ENCODE results near the gene NDRG4. TPM values are rescaled to one million over a fixed set of nuclear protein-coding genes. Genes with fewer than 3 reads are reported as not detected.

Gene NDRG4
- total RNA-seq, 1 experiment from 2014 or later, result 5.7 TPM

- no peak for DNase-seq (ENCODE audit: low read depth)
Observed at GRCh38 chr16:58495521-58496331, 4.2 kb upstream of the NDRG4 start.

DNA sequence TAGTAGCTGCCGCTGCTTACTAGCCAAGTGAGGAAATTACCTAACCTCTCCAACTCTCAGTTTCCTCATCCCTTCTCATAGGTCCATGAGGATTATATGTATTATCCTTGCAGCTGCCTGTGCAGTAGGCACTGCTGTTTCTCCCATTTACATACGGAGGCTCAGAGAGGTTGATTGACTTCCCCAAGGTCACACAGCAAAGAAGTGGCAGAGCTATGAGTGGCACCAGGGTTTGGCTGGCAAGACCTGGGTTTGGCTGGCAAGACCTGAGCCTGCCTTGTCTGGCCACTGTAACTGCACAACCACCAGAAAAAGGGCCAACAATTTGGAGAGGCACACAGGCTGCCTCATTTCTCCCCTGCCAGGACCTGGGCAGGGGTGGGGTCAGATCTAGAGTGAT is 2.5 kb upstream of the NDRG4 start:
- no peak for DNase-seq (ENCODE audit: low read depth)

DNA sequence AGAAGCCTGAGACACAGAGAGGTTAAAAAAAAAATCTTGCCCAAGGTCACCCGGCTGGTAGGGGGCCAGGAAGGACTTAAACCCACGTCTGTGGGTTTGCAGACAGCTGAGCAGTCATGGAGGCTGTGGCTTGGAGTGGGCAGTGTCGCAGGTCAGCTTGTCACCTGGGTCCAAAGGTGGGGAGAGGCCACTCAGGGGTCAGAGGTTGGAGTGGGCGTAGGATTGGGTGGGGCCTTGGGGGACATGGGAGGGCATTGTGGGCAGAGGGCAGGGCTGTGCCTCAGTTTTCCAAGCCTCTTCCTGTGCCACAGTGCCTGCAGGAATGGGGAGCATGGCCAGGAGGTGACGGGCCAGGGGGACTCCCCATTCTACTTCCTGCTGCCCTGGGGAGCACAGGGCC is 2.0 kb upstream of the NDRG4 start:
- DNase-seq (ENCODE audit: low read depth), result no peak

DNA sequence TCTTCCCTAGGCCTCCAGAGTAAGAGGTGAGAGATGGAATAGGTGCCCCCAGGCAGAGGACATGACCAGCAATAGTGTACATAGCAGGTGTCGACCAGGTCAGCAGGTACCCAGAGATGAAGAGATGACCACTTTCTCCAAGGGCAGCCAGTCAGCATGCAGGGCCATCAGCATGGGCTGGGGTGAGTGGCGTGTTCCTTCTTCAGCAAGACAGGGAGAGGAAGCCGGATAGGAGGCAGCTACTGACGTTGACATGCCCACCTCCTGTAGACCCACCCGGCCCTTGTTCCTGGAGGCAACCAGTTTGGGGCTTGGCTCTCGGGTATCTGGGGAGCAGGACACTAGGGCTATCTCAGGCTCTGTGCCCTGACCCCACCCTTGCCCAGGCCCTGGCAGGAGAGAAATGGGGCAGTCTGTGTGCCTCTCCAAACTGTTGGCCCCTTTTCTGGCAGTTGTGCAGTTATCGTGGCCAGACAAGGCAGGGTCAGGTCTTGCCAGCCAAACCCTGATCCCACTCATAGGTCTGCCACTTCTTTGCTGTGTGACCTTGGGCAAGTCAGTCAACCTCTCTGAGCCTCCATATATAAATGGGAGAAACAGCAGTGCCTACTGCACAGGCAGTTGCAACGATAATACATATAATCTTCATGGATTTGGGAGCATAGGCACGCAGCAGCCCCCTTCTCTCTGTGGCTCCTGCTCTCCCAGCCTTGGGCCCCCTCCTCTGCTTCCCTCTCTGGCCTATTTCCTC is 1.4 kb upstream of the NDRG4 start:
- DNase-seq (ENCODE audit: low read depth), result no peak

DNA sequence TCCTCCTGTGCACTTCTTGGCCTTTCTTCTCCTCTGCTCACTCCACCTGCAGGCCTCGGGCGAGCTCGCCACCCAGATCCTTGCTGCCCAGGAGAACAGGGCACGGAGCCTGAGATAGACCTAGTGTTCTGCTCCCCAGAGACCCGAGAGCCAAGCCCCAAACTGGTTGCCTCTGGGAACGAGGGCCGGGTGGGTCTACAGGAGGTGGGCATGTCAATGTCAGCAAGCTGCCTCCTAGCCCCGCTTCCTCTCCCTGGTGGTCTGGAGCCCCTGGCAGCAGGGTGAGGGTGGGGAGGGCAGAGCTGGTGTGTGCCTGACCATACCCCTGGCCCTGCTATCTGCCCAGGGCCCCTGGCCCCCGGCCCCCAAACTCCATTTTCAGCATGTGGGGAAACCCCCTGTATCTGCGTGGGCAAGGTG is 841 bp upstream of the NDRG4 start:
- no peak for DNase-seq (ENCODE audit: low read depth)

DNA sequence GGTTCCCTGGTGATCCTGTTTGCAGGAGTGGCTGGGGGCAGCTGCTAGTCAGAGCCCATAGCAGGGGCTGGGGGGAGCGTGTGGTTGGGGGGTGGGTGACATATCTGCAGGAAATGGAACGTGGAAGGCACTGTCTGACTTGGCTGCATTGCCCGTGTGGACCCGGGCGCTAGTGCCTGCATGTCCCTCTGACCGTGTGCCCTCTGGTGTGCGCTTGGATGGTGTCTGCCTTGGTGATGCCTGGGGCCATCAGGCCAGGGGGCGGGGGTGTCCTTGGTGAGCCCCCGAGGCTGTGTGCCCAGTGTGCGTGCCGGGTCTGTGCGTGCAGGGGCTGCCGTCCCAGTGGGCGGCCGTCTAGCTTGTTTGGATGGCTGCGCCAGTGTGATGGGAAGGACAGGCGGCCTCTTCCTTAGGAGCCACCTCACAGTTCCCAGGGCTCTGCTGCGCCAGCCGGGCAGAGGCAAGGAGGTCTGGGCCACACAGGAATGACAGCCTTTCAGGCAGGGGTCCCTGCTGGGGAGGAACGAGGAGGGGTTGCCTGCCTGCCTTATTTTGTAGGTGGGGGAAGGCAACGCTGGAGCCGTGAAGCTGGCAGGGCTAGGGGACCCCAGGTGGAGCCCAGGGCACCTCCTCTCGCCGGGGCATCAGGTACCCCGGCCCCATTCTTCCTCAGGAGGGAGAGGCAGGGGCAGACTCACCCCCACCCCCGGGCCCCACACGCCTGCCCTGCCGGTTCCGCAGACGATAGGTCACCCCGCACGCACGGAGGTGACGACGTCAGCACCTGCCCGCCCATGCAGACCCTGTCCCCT is 693 bp downstream of the NDRG4 start:
- DNase-seq (ENCODE audit: low read depth), result no peak

DNA sequence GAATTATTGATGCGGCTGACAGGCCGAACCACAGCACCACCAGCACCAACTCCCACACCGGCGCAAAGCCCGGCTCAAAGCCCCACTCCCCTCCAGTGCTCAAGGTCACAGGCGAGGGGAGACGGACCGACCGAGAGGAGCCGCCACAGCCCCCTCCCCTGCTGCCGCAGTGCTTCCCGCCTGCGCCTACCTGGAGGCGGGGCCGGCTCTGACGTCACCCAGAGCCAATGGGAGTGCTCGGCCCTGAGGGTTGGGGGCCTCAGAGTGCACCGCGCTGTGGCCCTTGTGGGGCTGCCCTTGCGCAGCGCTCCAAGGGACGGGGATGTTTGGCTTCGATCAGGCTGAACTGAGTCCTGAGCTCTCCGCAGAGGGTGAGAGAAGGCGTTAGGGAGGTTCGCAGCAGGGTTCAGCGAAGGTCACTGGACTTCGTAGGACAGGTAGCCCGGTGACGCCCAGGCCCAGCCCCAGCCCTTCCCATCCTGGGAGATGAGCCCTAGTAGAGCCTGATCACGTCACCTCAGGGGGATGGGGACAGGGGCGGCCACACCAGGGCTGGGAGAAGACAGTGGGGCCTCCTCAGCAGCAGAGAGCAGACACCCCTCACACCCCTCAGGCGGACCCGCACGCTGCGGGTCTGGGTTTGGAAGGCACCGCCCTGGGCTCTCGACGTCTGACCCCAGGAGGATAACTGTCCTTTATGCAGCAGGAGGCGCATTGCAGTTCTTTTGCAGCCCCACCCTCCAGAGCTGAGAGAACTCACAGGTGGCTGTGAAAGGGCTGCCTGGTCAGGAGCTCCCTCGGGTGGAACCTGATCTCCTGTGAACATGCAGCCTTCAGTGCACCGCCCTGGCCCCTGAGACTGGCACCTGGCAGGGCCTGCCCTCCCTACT is 1.5 kb downstream of the NDRG4 start:
- DNase-seq (ENCODE audit: low read depth), result no peak

DNA sequence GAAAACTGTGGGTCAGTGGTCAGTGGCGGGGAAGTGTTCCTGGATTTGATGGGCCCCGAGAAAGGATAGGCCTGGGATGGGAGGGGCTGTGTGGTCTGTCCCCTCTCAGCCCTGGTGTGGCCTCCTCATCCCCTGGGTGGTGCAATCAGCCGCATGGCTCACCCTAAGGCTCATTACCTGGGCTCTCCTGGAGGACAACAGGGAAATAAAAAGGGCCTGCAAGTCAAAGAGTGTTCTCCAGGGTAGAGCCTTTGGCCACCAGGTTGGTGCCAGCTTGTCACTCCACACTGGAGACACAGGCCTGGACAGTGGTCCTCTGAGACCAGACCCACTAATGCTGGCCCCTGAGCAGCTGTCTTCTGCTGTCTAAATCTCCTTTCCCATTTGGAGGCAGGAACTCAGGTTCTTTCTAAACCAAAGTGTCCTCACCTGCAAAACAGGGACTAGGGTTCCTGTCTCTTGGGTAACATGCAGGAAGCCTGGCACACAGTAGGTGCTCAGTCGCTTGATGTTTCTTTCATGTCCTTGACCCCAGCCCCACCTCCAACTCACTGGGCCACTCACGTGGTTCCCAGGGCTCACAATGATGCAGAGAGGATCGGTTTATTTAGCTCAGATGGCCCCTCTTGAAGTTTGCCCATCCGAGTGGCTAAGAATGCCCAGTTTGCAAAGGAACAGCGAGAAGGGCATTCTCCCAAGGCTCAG is 2.4 kb downstream of the NDRG4 start:
- DNase-seq (ENCODE audit: low read depth), result no peak

DNA sequence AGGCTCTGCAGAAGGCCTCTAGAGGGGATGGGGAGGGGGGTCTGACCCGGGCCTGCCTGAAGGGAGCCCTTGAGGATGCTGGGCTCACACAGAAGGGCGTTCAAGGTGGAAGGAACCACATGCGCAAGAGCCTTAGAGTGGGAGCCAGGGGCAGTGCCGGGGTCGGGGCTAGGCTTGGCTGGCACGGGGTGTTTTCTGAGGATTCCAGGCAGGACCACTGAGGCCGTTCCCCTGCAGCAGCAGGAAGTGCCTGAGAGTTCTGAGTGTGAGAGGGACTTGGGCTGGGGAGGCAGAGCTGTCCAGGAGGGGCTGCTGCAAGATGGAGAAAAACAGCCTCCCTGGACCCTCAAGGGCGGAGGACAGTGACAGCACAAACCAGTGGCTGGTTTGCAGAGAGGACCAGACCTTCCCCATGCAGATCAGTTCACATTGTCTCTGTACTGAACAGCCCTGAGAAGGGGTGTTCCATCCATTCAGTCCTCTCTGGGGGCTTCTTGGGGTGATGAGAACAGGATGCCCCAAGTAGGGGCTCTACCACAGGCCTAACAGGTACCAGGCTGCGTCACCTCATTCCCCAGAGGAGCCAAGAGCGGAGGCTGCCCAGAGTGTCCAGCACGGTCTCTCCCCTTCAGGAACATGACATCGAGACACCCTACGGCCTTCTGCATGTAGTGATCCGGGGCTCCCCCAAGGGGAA is 3.4 kb downstream of the NDRG4 start:
- DNase-seq (ENCODE audit: low read depth), result no peak

DNA sequence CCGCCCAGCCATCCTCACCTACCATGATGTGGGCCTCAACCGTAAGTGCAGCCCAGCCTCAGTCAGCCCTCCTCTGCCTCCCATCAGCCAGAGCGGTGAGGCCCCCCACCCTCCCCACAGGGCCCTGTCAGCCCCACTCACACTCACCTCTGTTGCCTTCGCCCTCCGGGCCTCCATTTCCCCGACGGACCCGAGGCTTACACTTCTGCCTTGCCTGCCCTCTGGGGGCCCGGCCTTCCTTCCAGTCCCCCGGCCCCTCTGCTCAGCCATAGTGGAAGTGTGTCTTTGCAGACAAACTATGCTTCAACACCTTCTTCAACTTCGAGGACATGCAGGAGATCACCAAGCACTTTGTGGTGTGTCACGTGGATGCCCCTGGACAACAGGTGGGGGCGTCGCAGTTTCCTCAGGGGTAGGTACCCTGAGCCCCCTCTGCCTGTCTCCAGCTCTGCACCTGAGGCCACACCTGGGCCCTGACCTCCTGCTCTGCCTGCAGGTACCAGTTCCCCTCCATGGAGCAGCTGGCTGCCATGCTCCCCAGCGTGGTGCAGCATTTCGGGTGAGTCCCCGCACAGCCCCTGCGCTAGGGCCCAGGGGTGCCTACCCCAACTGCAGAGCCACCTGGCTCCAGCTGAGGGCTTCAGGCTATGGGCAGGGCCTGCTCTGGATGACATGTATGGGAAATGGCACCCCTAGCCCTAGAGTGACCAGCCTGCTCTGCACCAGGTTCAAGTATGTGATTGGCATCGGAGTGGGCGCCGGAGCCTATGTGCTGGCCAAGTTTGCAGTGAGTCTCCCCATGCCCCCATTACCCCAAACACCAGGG is 4.1 kb downstream of the NDRG4 start:
- DNase-seq (ENCODE audit: low read depth), result no peak

DNA sequence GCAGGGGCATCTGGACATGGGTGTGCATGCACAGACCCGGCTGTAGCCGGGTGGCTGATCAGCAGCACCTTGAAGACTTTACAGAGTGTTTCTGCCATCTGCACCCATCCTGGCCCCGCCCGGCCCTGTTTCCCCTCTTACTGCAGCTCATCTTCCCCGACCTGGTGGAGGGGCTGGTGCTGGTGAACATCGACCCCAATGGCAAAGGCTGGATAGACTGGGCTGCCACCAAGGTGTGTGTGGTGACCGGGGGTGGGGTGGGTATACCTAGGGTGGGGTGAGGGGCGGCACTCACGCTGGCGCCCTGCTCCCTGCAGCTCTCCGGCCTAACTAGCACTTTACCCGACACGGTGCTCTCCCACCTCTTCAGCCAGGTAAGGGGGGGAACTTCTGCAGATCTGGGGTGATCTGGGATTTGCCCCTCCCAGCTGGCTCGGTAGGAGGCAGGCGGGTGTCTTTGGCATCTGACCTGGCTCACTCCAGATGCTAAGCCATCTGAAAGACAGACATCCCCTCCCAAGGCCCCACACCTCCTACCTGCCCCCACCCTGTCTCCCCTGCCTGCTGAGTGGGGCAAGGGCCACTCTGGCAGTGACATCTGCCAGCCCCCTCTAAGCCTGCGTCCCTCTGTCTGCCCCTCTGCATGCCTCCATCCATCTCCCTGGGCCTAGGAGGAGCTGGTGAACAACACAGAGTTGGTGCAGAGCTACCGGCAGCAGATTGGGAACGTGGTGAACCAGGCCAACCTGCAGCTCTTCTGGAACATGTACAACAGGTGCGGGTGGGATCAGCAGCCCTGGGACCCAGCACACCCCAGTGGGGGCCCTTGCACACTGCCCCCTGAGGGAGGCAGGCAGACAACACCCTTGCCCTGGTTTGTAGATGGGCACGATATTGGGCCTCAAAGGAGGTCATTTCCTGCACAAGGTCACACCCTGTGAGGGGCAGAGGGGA is 6.6 kb downstream of the NDRG4 start:
- no peak for DNase-seq (ENCODE audit: low read depth)

- no peak for DNase-seq (ENCODE audit: low read depth)
Observed at GRCh38 chr16:58507195-58507962, 7.4 kb downstream of the NDRG4 start.

DNA sequence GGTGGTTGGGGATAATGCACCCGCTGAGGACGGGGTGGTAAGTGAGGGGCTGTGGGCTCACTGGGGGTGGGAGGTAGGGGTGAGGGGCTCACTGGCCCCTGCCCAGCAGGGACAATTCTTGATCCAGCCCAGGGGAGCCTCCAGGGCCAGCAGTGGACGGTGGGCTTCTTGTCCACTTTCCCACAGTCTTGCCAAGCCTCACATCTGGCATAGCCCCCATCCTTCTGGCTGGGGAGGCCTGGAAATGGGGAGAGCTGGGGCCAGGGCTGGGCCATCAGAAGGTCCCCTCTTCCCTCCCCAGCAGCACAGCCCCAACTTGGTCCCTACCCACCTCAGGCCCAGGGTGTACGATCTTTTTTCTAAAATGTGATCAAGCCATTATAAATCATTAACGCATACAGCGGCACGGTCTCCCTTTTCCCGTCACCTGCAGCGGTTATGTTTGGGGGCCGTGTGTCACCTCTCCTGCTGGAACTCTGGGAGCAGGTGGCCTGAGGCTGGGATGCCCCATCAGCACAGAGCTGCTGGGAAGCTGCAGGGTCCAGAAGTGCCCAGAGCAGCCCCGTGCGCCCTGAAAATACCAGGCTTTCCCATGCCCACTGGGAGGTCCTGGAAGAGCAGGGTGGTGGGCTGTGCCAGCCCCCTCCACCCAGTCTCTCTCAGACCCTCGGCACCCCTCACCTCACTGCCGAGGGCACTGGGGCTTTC is 8.2 kb downstream of the NDRG4 start:
- DNase-seq (ENCODE audit: low read depth), result no peak

- no peak for DNase-seq (ENCODE audit: low read depth)
Observed at GRCh38 chr16:58508671-58509251, 8.8 kb downstream of the NDRG4 start.

GRCh38 chr16:58509256-58510096 is 9.5 kb downstream of the NDRG4 start:
- DNase-seq (ENCODE audit: low read depth), result no peak

Measured in Daoy (cell line).